HCT116 (cell line): ENCODE results near the gene MTHFS. TPM values are rescaled to one million over a fixed set of nuclear protein-coding genes. Genes with fewer than 3 reads are reported as not detected.

Experiments
- ATAC-seq: fragments of 200-7000 bp; cut with Tn5 transposase; 2 replicates; pipeline ENCODE4 v1.9.1; 2020; ENCODE audit warnings: mild to moderate bottlenecking, moderate library complexity
- BruUV-seq: library from RNA; stranded (reverse); fragments of 400-500 nt; replicated peaks from 2 replicates; lab custom pipeline; 2021; lab: Mats Ljungman, UMichigan
- CTCF ChIA-PET: fragments of 300-600 bp; sonication (Branson Sonifier 250); formaldehyde crosslinking; loops from one replicate; lab custom pipeline; 2021; ENCODE audit warnings: antibody characterized with exemption; lab: Charles Lee
- POLR2A ChIA-PET: fragments of 300-600, 350-600 bp; sonication (Branson Sonifier 250); formaldehyde crosslinking; loops from one replicate; lab custom pipeline; 2021; ENCODE audit warnings: antibody characterized with exemption; lab: Charles Lee
- RAD21 ChIA-PET, 2 experiments: fragments of 300-600 bp; sonication (Branson Sonifier 250); formaldehyde crosslinking; loops; one replicate each; lab custom pipeline; 2023; ENCODE audit warnings: low total read pairs in 2 of 2; ENCODE audit not compliant: uncharacterized antibody in 2 of 2, unreplicated experiment in 2 of 2, low non-redundant PET in 1 of 2; lab: Charles Lee
- DNase-seq: peaks from one replicate; pipeline ENCODE4 v3.0.0-alpha.2; 2010; ENCODE audit warnings: low read depth, low spot score
- H2AFZ ChIP-seq: fragments of 200-600 bp; shearing (Covaris generic), sonication (generic); 2 replicates; pipeline ENCODE4 v1.6.1; 2017; ENCODE audit warnings: low read depth, mixed run types, mixed read lengths, antibody characterized with exemption, low read length; ENCODE audit not compliant: poor library complexity, severe bottlenecking
- H3K27ac ChIP-seq: 2 replicates; pipeline ENCODE4 v1.5.1; 2012; ENCODE audit warnings: low read depth, low read length
- H3K27me3 ChIP-seq: fragments of 200-600 bp; sonication (generic); 2 replicates; pipeline ENCODE4 v1.6.1; 2016; ENCODE audit warnings: mixed run types, low read length, mixed read lengths; ENCODE audit not compliant: insufficient read depth
- H3K36me3 ChIP-seq, 2 experiments: fragments of 200-500 bp in 1 of 2; fragments of 200-600 bp in 1 of 2; sonication (Bioruptor generic) in 1 of 2; sonication (generic) in 1 of 2; 2 replicates each; pipeline versions ENCODE4 v1.5.1 to v1.6.1; 2014 to 2016; ENCODE audit warnings: low read length in 2 of 2, inconsistent platforms in 1 of 2, mixed read lengths in 1 of 2, mixed run types in 1 of 2; ENCODE audit not compliant: insufficient read depth in 2 of 2, control insufficient read depth in 1 of 2
- H3K4me1 ChIP-seq, 2 experiments: fragments of 200-600 bp in 1 of 2; sonication (generic) in 1 of 2; 2 replicates each; pipeline versions ENCODE4 v1.5.1 to v1.6.1; 2012 to 2017; ENCODE audit warnings: low read length in 2 of 2, inconsistent platforms in 1 of 2, mild to moderate bottlenecking in 1 of 2, mixed read lengths in 1 of 2, mixed run types in 1 of 2, moderate library complexity in 1 of 2; ENCODE audit not compliant: insufficient read depth in 2 of 2, control insufficient read depth in 1 of 2
- H3K4me2 ChIP-seq: fragments of 200-600 bp; sonication (generic); 2 replicates; pipeline ENCODE4 v1.6.1; 2017; ENCODE audit warnings: mixed run types, low read length, mixed read lengths
- H3K4me3 ChIP-seq, 2 experiments: fragments of 200-600 bp in 1 of 2; sonication (generic) in 1 of 2; replicated peaks in 1 of 2; 2 replicates each; pipeline ENCODE4 v1.5.1; 2011 to 2016; ENCODE audit warnings: low read length in 2 of 2, control low read depth in 1 of 2, low read depth in 1 of 2, mild to moderate bottlenecking in 1 of 2, mixed read lengths in 1 of 2, mixed run types in 1 of 2
- H3K79me2 ChIP-seq: fragments of 200-600 bp; sonication (generic); 2 replicates; pipeline ENCODE4 v1.6.1; 2017; ENCODE audit warnings: mild to moderate bottlenecking, mixed run types, low read length, moderate library complexity, mixed read lengths; ENCODE audit not compliant: insufficient read depth
- H3K9ac ChIP-seq: fragments of 200-600 bp; sonication (generic); 2 replicates; pipeline ENCODE4 v1.6.1; 2016; ENCODE audit warnings: low read length, mixed read lengths
- H3K9me2 ChIP-seq: fragments of 200-600 bp; sonication (generic), shearing (Covaris generic); 2 replicates; pipeline ENCODE4 v1.6.1; 2017; ENCODE audit warnings: mixed run types, mild to moderate bottlenecking, moderate library complexity; ENCODE audit not compliant: insufficient read depth
- H3K9me3 ChIP-seq, 2 experiments: fragments of 200-500 bp in 1 of 2; fragments of 200-600 bp in 1 of 2; sonication (Bioruptor generic) in 1 of 2; sonication (generic) in 1 of 2; 2 replicates each; pipeline ENCODE4 v1.6.1; 2014 to 2017; ENCODE audit warnings: low read length in 2 of 2, mixed read lengths in 2 of 2, inconsistent platforms in 1 of 2, low read depth in 1 of 2, mild to moderate bottlenecking in 1 of 2, mixed run types in 1 of 2, moderate library complexity in 1 of 2; ENCODE audit not compliant: control insufficient read depth in 1 of 2, insufficient read depth in 1 of 2
- H4K20me1 ChIP-seq: fragments of 200-600 bp; sonication (generic), shearing (Covaris generic); 2 replicates; pipeline ENCODE4 v1.6.1; 2017; ENCODE audit warnings: mixed run types, mild to moderate bottlenecking, moderate library complexity; ENCODE audit not compliant: insufficient read depth
- CBX3 ChIP-seq: IDR thresholded peaks from 2 replicates; pipeline ENCODE4 v1.6.1; 2012; ENCODE audit warnings: low read depth
- CEBPB ChIP-seq: IDR thresholded peaks from 2 replicates; pipeline ENCODE4 v1.6.1; 2012; ENCODE audit warnings: low read depth
- ELF1 ChIP-seq: IDR thresholded peaks from 2 replicates; pipeline ENCODE4 v1.6.1; 2012; ENCODE audit warnings: low read depth, borderline replicate concordance
- EZH2 ChIP-seq: fragments of 200-600 bp; sonication (generic); IDR thresholded peaks from 2 replicates; pipeline ENCODE4 v1.6.1; 2017; ENCODE audit warnings: antibody characterized with exemption, mixed run types
- EZH2phosphoT487 ChIP-seq: fragments of 200-600 bp; IDR thresholded peaks from 2 replicates; pipeline ENCODE4 v1.6.1; 2018; ENCODE audit warnings: antibody characterized with exemption, borderline replicate concordance
- FOSL1 ChIP-seq: IDR thresholded peaks from 2 replicates; pipeline ENCODE4 v1.6.1; 2012; ENCODE audit warnings: low read depth
- POLR2A ChIP-seq: IDR thresholded peaks from 2 replicates; pipeline ENCODE4 v1.7.0; 2011; ENCODE audit warnings: borderline replicate concordance; ENCODE audit not compliant: insufficient read depth, insufficient read length; ENCODE audit errors: extremely low read depth
- POLR2AphosphoS5 ChIP-seq: IDR thresholded peaks from 2 replicates; pipeline ENCODE4 v1.6.1; 2011; ENCODE audit warnings: mild to moderate bottlenecking, low read depth, low read length, moderate library complexity
- SIN3A ChIP-seq: IDR thresholded peaks from 2 replicates; pipeline ENCODE4 v1.6.1; 2012; ENCODE audit warnings: low read depth
- TCF7L2 ChIP-seq: IDR thresholded peaks from 2 replicates; pipeline ENCODE4 v1.7.0; 2011; ENCODE audit warnings: borderline replicate concordance, inconsistent platforms; ENCODE audit not compliant: insufficient read depth, insufficient read length; ENCODE audit errors: extremely low read depth
- ZFX ChIP-seq: fragments of 450-650 bp; IDR thresholded peaks from 2 replicates; pipeline ENCODE4 v1.6.1; 2017
- ZNF274 ChIP-seq: fragments of 200-500 bp; sonication (Bioruptor generic); IDR thresholded peaks from 2 replicates; pipeline ENCODE4 v1.6.1; 2014; ENCODE audit warnings: mild to moderate bottlenecking, low read depth, low read length, inconsistent platforms
- intact Hi-C: fragments of 100-400 bp; cut with micrococcal nuclease; formaldehyde crosslinking; loops from 2 replicates; pipeline ENCODE4 v1.10.0; 2022
- total RNA-seq: library from RNA; stranded (reverse); gene quantifications from one replicate; pipeline ENCODE4 v1.2.1, GENCODE V29; 2021; ENCODE audit not compliant: unreplicated experiment
- TF ChIP-seq, protein P1 (sequence below): IDR thresholded peaks from 2 replicates; pipeline ENCODE4 v1.6.1; 2012
- TF ChIP-seq, protein P2 (sequence below): IDR thresholded peaks from 2 replicates; pipeline ENCODE4 v1.6.1; 2011; ENCODE audit warnings: mild to moderate bottlenecking, low read length, moderate library complexity; ENCODE audit not compliant: insufficient replicate concordance; ENCODE audit errors: extremely low read depth
- TF ChIP-seq, protein P3 (sequence below), 3 experiments: fragments of 200-600 bp in 1 of 3; sonication (generic) in 1 of 3; IDR thresholded peaks in 2 of 3; conservative IDR thresholded peaks in 1 of 3; 2 replicates each; pipeline ENCODE4 v1.5.1; 2012 to 2017; ENCODE audit warnings: low read depth in 2 of 3, low read length in 2 of 3, antibody characterized with exemption in 1 of 3, borderline replicate concordance in 1 of 3, control low read depth in 1 of 3, mild to moderate bottlenecking in 1 of 3, mixed read lengths in 1 of 3, mixed run types in 1 of 3, moderate library complexity in 1 of 3; ENCODE audit not compliant: insufficient read depth in 1 of 3
- TF ChIP-seq, protein P4 (sequence below): IDR thresholded peaks from 2 replicates; pipeline ENCODE4 v1.6.1; 2012

The MTHFS gene
- total RNA-seq, 1 experiment from 2014 or later: 30.5 TPM

DNA sequence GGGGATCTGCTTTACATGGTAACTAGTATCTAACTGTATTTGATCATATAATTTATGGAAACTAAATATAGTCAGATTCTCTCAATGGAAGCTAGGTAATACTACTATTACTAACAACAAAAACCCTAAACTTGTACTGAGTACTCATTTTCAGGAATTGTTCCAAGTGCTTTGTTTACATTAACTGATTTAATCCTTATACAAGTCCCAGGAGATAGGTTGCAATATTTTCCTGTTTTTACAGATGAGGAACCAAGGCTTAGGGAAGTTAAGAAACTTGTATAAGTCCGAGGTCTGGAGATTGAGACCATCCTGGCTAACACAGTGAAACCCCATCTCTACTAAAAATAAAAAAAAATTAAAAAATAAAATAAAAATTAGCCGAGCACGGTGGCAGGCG is 7.5 kb upstream of the MTHFS start:
- Histone ChIP-seq H3K9me3 (no peaks in the 10 kb centered on the region), H3K4me2 (no peak overlapping the region)
- CTCF ChIA-PET: no interaction called here
- no peak for TF ChIP-seq POLR2AphosphoS5
- TF ChIP-seq TCF7L2: no peak
- no peak for TF ChIP-seq CEBPB
- TF ChIP-seq FOSL1: no peak
- TF ChIP-seq EZH2phosphoT487: no peak
- no peak for TF ChIP-seq ZFX
- TF ChIP-seq, protein P1, sequence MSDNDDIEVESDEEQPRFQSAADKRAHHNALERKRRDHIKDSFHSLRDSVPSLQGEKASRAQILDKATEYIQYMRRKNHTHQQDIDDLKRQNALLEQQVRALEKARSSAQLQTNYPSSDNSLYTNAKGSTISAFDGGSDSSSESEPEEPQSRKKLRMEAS: no peak
- TF ChIP-seq ELF1: no peak
- no peak for TF ChIP-seq SIN3A
- no peak for TF ChIP-seq EZH2
- TF ChIP-seq, all 23 proteins: peak for 0
- intact Hi-C loops: no loop called here
- no peaks in the 10 kb centered on the region for H4K20me1 ChIP-seq
- H3K9ac ChIP-seq: no peak overlapping the region
- no peaks in the 10 kb centered on the region for H3K36me3 ChIP-seq
- ChIA-PET RAD21 (no interaction called here), POLR2A (no interaction called here)
- H3K27ac ChIP-seq: no peak overlapping the region
- ATAC-seq: no peak
- H3K9me2 ChIP-seq: no peaks in the 10 kb centered on the region
- H2AFZ ChIP-seq: no peak overlapping the region
- no peaks in the 10 kb centered on the region for H3K79me2 ChIP-seq
- DNase-seq: no peak
- H3K4me1 ChIP-seq: no peaks in the 10 kb centered on the region
- H3K4me3 ChIP-seq: no peak overlapping the region
- H3K27me3 ChIP-seq: no peaks in the 10 kb centered on the region
- no TSS peak for BruUV-seq

DNA sequence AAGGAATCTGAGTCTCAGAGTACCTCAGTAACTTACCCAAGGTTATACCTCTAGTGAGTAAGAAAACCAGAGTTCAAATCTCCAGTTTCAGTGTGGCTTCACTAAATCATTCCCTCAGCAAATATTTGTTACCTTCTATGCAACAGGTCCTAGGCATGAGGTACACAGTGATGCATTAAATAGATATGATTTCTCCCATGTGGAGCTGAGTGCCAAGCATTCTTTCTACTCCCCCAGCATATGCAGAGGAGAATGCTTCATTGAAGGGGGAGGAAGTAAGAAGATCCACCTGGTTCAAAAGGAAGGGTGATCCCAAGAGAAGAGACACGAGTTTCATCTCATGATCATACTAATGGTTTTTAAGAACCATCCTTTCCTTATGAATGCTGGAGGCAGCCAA is 6.8 kb upstream of the MTHFS start:
- H3K27me3 ChIP-seq: no peaks in the 10 kb centered on the region
- intact Hi-C loops: no loop called here
- no peaks in the 10 kb centered on the region for H3K79me2 ChIP-seq
- no peaks in the 10 kb centered on the region for H3K4me1 ChIP-seq
- H3K9me2 ChIP-seq: no peaks in the 10 kb centered on the region
- no peak for TF ChIP-seq TCF7L2
- TF ChIP-seq, protein P2, sequence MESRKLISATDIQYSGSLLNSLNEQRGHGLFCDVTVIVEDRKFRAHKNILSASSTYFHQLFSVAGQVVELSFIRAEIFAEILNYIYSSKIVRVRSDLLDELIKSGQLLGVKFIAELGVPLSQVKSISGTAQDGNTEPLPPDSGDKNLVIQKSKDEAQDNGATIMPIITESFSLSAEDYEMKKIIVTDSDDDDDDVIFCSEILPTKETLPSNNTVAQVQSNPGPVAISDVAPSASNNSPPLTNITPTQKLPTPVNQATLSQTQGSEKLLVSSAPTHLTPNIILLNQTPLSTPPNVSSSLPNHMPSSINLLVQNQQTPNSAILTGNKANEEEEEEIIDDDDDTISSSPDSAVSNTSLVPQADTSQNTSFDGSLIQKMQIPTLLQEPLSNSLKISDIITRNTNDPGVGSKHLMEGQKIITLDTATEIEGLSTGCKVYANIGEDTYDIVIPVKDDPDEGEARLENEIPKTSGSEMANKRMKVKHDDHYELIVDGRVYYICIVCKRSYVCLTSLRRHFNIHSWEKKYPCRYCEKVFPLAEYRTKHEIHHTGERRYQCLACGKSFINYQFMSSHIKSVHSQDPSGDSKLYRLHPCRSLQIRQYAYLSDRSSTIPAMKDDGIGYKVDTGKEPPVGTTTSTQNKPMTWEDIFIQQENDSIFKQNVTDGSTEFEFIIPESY: no peak
- TF ChIP-seq EZH2phosphoT487: no peak
- TF ChIP-seq, protein P3, sequence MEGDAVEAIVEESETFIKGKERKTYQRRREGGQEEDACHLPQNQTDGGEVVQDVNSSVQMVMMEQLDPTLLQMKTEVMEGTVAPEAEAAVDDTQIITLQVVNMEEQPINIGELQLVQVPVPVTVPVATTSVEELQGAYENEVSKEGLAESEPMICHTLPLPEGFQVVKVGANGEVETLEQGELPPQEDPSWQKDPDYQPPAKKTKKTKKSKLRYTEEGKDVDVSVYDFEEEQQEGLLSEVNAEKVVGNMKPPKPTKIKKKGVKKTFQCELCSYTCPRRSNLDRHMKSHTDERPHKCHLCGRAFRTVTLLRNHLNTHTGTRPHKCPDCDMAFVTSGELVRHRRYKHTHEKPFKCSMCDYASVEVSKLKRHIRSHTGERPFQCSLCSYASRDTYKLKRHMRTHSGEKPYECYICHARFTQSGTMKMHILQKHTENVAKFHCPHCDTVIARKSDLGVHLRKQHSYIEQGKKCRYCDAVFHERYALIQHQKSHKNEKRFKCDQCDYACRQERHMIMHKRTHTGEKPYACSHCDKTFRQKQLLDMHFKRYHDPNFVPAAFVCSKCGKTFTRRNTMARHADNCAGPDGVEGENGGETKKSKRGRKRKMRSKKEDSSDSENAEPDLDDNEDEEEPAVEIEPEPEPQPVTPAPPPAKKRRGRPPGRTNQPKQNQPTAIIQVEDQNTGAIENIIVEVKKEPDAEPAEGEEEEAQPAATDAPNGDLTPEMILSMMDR (IDR thresholded peaks at IDR 0.05 in 2 of 3, conservative IDR thresholded peaks at IDR 0.05 in 1 of 3; ENCODE audit: borderline replicate concordance in 1 of 3, insufficient read depth in 1 of 3, low read depth in 2 of 3, low read length in 2 of 3): no peak
- no peak for TF ChIP-seq POLR2AphosphoS5
- no peak for TF ChIP-seq POLR2A
- TF ChIP-seq CBX3: no peak
- no peak for TF ChIP-seq ZNF274
- TF ChIP-seq, protein P4, sequence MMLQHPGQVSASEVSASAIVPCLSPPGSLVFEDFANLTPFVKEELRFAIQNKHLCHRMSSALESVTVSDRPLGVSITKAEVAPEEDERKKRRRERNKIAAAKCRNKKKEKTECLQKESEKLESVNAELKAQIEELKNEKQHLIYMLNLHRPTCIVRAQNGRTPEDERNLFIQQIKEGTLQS: no peak
- DNase-seq (no peak), ATAC-seq (no peak)
- RAD21 ChIA-PET: no interaction called here
- H3K36me3 ChIP-seq: no peaks in the 10 kb centered on the region
- no peak overlapping the region for H3K27ac ChIP-seq
- H3K9me3 ChIP-seq: no peaks in the 10 kb centered on the region
- no peak overlapping the region for H3K4me2 ChIP-seq
- no peaks in the 10 kb centered on the region for H4K20me1 ChIP-seq
- no peak overlapping the region for H3K9ac ChIP-seq
- H2AFZ ChIP-seq: no peak overlapping the region
- no peak overlapping the region for H3K4me3 ChIP-seq
- POLR2A ChIA-PET: no interaction called here
- BruUV-seq: no TSS peak
- CTCF ChIA-PET: no interaction called here
